Skeletal muscle satellite cell (primary cell): ENCODE data around the gene PTK6.

Experiments used
- H3K27me3 ChIP-seq: 2 replicates; pipeline ENCODE4 v1.7.0; 2013; ENCODE audit warnings: low read length; ENCODE audit not compliant: control insufficient read depth, insufficient read depth
- H3K36me3 ChIP-seq: 2 replicates; pipeline ENCODE4 v1.7.0; 2013; ENCODE audit warnings: mild to moderate bottlenecking, control low read depth, low read length; ENCODE audit not compliant: insufficient read depth
- H3K4me1 ChIP-seq: 2 replicates; pipeline ENCODE4 v1.7.0; 2013; ENCODE audit warnings: low read length; ENCODE audit not compliant: control insufficient read depth, insufficient read depth
- H3K4me2 ChIP-seq: 2 replicates; pipeline ENCODE4 v1.7.0; 2013; ENCODE audit warnings: mild to moderate bottlenecking, low read length
- H3K4me3 ChIP-seq: 2 replicates; pipeline ENCODE4 v1.7.0; 2013; ENCODE audit warnings: low read length
- H3K9ac ChIP-seq: 2 replicates; pipeline ENCODE4 v1.7.0; 2013; ENCODE audit warnings: mild to moderate bottlenecking, low read depth, low read length, moderate library complexity
- H3K9me3 ChIP-seq: replicated peaks from 2 replicates; pipeline ENCODE4 v1.7.0; 2013; ENCODE audit warnings: mild to moderate bottlenecking, control low read depth, low read length

Gene PTK6

GRCh38 chr20:63567386-63568169 is 30.4 kb upstream of the PTK6 start:
- H3K4me3 ChIP-seq = no peak overlapping the region
- H3K36me3 ChIP-seq = peaks cover 5% of the 10 kb centered on the region

GRCh38 chr20:63567136-63567385 is 29.9 kb upstream of the PTK6 start:
- Histone ChIP-seq H3K4me3 (no peak overlapping the region), H3K4me2 (no peak overlapping the region), H3K27me3 (no peaks in the 10 kb centered on the region), H3K36me3 (peaks cover 5% of the 10 kb centered on the region), H3K9ac (no peak overlapping the region), H3K9me3 (no peaks in the 10 kb centered on the region), H3K4me1 (peaks cover 8% of the 10 kb centered on the region)

More at GRCh38 chr20:63567386-63568169, 30.4 kb upstream of the PTK6 start:
- H3K9ac ChIP-seq = no peak overlapping the region
- no peaks in the 10 kb centered on the region for H3K27me3 ChIP-seq
- no peak overlapping the region for H3K4me2 ChIP-seq
- no peaks in the 10 kb centered on the region for H3K9me3 ChIP-seq
- H3K4me1 ChIP-seq = peaks cover 8% of the 10 kb centered on the region

- H3K36me3 ChIP-seq = peaks cover 5% of the 10 kb centered on the region
- H3K27me3 ChIP-seq = no peaks in the 10 kb centered on the region
Measured at GRCh38 chr20:63566395-63567135, 29.4 kb upstream of the PTK6 start.

GRCh38 chr20:63565699-63566335 is 28.6 kb upstream of the PTK6 start:
- H3K36me3 ChIP-seq = peaks cover 5% of the 10 kb centered on the region
- H3K4me2 ChIP-seq = no peak overlapping the region
- no peak overlapping the region for H3K4me3 ChIP-seq
- H3K4me1 ChIP-seq = peaks cover 8% of the 10 kb centered on the region
- H3K27me3 ChIP-seq = no peaks in the 10 kb centered on the region
- H3K9me3 ChIP-seq = no peaks in the 10 kb centered on the region
- H3K9ac ChIP-seq = no peak overlapping the region

More at GRCh38 chr20:63566395-63567135, 29.4 kb upstream of the PTK6 start:
- H3K4me3 ChIP-seq = no peak overlapping the region
- peaks cover 8% of the 10 kb centered on the region for H3K4me1 ChIP-seq
- no peak overlapping the region for H3K4me2 ChIP-seq
- no peak overlapping the region for H3K9ac ChIP-seq
- no peaks in the 10 kb centered on the region for H3K9me3 ChIP-seq

GRCh38 chr20:63565021-63565698 is 28.0 kb upstream of the PTK6 start:
- Histone ChIP-seq H3K4me2 (no peak overlapping the region), H3K27me3 (no peaks in the 10 kb centered on the region), H3K4me3 (no peak overlapping the region), H3K9me3 (no peaks in the 10 kb centered on the region), H3K4me1 (peaks cover 8% of the 10 kb centered on the region), H3K9ac (no peak overlapping the region), H3K36me3 (peaks cover 9% of the 10 kb centered on the region)

- Histone ChIP-seq H3K9me3 (no peaks in the 10 kb centered on the region), H3K9ac (no peak overlapping the region), H3K27me3 (no peaks in the 10 kb centered on the region), H3K4me2 (no peak overlapping the region), H3K4me1 (peaks cover 4% of the 10 kb centered on the region), H3K4me3 (no peak overlapping the region), H3K36me3 (peaks cover 11% of the 10 kb centered on the region)
Measured at GRCh38 chr20:63564036-63564810, 27.0 kb upstream of the PTK6 start.

- Histone ChIP-seq H3K4me3 (no peak overlapping the region), H3K9me3 (no peaks in the 10 kb centered on the region), H3K27me3 (no peaks in the 10 kb centered on the region), H3K4me2 (no peak overlapping the region), H3K9ac (no peak overlapping the region), H3K4me1 (no peaks in the 10 kb centered on the region), H3K36me3 (peaks cover 11% of the 10 kb centered on the region)
Measured at GRCh38 chr20:63563225-63563935, 26.2 kb upstream of the PTK6 start.

- Histone ChIP-seq H3K4me2 (no peak overlapping the region), H3K9me3 (no peaks in the 10 kb centered on the region), H3K36me3 (peaks cover 11% of the 10 kb centered on the region), H3K27me3 (no peaks in the 10 kb centered on the region), H3K4me1 (no peaks in the 10 kb centered on the region), H3K4me3 (no peak overlapping the region), H3K9ac (no peak overlapping the region)
Measured at GRCh38 chr20:63562461-63563224, 25.5 kb upstream of the PTK6 start.

GRCh38 chr20:63561624-63562396 is 24.6 kb upstream of the PTK6 start:
- H3K4me2 ChIP-seq = no peak overlapping the region
- peaks cover 10% of the 10 kb centered on the region for H3K36me3 ChIP-seq
- no peak overlapping the region for H3K4me3 ChIP-seq
- no peaks in the 10 kb centered on the region for H3K4me1 ChIP-seq
- no peaks in the 10 kb centered on the region for H3K27me3 ChIP-seq
- no peak overlapping the region for H3K9ac ChIP-seq
- H3K9me3 ChIP-seq = no peaks in the 10 kb centered on the region
